Lower leg skin (tissue), 3 donors: ENCODE results near the gene ARHGAP22.

Experiments used
- POLR2A ChIP-seq, 2 donors: fragments of 450-650 bp; IDR thresholded peaks; one replicate each; pipeline ENCODE4 v1.6.1; 2016 to 2017; ENCODE audit warnings: antibody characterized with exemption in 2 of 2, mild to moderate bottlenecking in 1 of 2, moderate library complexity in 1 of 2
- TF ChIP-seq, protein P1 (sequence below), 3 donors: fragments of 450-650 bp; IDR thresholded peaks; one replicate each; pipeline ENCODE4 v1.5.1; 2016; ENCODE audit warnings: antibody characterized with exemption in 3 of 3, mild to moderate bottlenecking in 3 of 3, moderate library complexity in 2 of 3

DNA sequence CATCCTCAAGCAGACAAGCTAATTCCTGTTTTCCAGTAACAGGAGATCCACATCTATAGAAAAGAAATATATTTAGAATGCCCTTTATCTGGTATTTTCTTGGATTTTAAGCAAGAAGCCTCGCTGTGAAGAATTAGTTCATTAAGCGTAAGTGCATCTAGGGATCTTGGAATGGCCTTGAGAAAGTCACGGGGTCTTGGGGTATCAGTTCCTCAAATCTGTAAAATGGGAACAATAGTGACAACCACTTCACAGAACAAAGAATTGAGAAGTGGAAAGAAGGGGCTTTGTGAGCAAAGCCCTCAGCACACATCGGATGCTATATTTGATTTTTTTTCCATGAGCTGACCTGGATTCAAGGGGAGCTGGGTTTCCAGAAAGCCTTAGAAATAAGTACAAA is 47.5 kb upstream of the ARHGAP22 start:
- no peak for TF ChIP-seq POLR2A (IDR thresholded peaks at IDR 0.05)
- TF ChIP-seq, protein P1, sequence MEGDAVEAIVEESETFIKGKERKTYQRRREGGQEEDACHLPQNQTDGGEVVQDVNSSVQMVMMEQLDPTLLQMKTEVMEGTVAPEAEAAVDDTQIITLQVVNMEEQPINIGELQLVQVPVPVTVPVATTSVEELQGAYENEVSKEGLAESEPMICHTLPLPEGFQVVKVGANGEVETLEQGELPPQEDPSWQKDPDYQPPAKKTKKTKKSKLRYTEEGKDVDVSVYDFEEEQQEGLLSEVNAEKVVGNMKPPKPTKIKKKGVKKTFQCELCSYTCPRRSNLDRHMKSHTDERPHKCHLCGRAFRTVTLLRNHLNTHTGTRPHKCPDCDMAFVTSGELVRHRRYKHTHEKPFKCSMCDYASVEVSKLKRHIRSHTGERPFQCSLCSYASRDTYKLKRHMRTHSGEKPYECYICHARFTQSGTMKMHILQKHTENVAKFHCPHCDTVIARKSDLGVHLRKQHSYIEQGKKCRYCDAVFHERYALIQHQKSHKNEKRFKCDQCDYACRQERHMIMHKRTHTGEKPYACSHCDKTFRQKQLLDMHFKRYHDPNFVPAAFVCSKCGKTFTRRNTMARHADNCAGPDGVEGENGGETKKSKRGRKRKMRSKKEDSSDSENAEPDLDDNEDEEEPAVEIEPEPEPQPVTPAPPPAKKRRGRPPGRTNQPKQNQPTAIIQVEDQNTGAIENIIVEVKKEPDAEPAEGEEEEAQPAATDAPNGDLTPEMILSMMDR (IDR thresholded peaks at IDR 0.05) = no peak
